Liver (tissue), 3 donors: Measurements from ENCODE around the gene MAP1S.

Source experiments
- ATF3 ChIP-seq: IDR thresholded peaks from 2 replicates; pipeline ENCODE4 v1.6.1; 2016; ENCODE audit warnings: antibody characterized with exemption
- CTCF ChIP-seq: fragments of 150-350 bp; IDR thresholded peaks from 2 replicates; pipeline ENCODE4 v1.5.1; 2017; ENCODE audit warnings: improper control_type of control experiment, low read depth, low read length; ENCODE audit not compliant: missing input control
- FOXA1 ChIP-seq: IDR thresholded peaks from 2 replicates; pipeline ENCODE4 v1.6.1; 2016; ENCODE audit warnings: antibody characterized with exemption
- JUND ChIP-seq, 2 donors: IDR thresholded peaks; 2 replicates each; pipeline ENCODE4 v1.6.1; 2016; ENCODE audit warnings: antibody characterized with exemption in 2 of 2
- MAX ChIP-seq: IDR thresholded peaks from 2 replicates; pipeline ENCODE4 v1.6.1; 2016; ENCODE audit warnings: antibody characterized with exemption
- RAD21 ChIP-seq, 2 donors: IDR thresholded peaks; 2 replicates each; pipeline ENCODE4 v1.6.1; 2016; ENCODE audit warnings: antibody characterized with exemption in 2 of 2, mild to moderate bottlenecking in 2 of 2
- REST ChIP-seq: IDR thresholded peaks from 2 replicates; pipeline ENCODE4 v1.6.1; 2016; ENCODE audit warnings: antibody characterized with exemption, mild to moderate bottlenecking
- SP1 ChIP-seq: IDR thresholded peaks from 2 replicates; pipeline ENCODE4 v1.6.1; 2018; ENCODE audit warnings: antibody characterized with exemption, mild to moderate bottlenecking
- TAF1 ChIP-seq: conservative IDR thresholded peaks from 2 replicates; pipeline ENCODE4 v1.6.1; 2016; ENCODE audit warnings: antibody characterized with exemption, mild to moderate bottlenecking
- YY1 ChIP-seq: IDR thresholded peaks from 2 replicates; pipeline ENCODE4 v1.6.1; 2016; ENCODE audit warnings: antibody characterized with exemption, mild to moderate bottlenecking
- donor health status: healthy.
- donor health status: healthy.

GRCh38 chr19:17716309-17716929 lies 2.9 kb upstream of the MAP1S start:
- TF ChIP-seq CTCF = no peak
- TF ChIP-seq MAX = no peak
- TF ChIP-seq RAD21 (IDR thresholded peaks at IDR 0.05) = no peak
- TF ChIP-seq JUND (IDR thresholded peaks at IDR 0.05) = no peak
- no peak for TF ChIP-seq ATF3
- TF ChIP-seq TAF1 = no peak
- no peak for TF ChIP-seq REST
- TF ChIP-seq FOXA1 = no peak
- no peak for TF ChIP-seq SP1
- TF ChIP-seq YY1 = no peak
